ENCODE data around the gene TCP11L1.

- TF ChIP-seq CTCF (IDR thresholded peaks at IDR 0.05), result peak; percentile 79 to 89 (median 82)
- no peak for TF ChIP-seq POLR2AphosphoS5 (IDR thresholded peaks at IDR 0.05)
- no peak for TF ChIP-seq POLR2A (IDR thresholded peaks at IDR 0.05)
- no peak for TF ChIP-seq EP300 (IDR thresholded peaks at IDR 0.05)
Observed at GRCh38 chr11:33065445-33066178, 26.2 kb downstream of the TCP11L1 start.

Data from gastroesophageal sphincter (tissue), 3 donors.